ENCODE measurements around the gene GCC2. TPM values are rescaled to one million over a fixed set of nuclear protein-coding genes. Genes with fewer than 3 reads are reported as not detected.
"Not testable (repeated sequence)": the region's sequence is repeated elsewhere in the genome, so short reads cannot be mapped to it uniquely, and the experiment has no call there.

GCC2 gene
- total RNA-seq, 6 experiments from 2014 or later: 31.5 to 39.5 (median 32.8) TPM

DNA sequence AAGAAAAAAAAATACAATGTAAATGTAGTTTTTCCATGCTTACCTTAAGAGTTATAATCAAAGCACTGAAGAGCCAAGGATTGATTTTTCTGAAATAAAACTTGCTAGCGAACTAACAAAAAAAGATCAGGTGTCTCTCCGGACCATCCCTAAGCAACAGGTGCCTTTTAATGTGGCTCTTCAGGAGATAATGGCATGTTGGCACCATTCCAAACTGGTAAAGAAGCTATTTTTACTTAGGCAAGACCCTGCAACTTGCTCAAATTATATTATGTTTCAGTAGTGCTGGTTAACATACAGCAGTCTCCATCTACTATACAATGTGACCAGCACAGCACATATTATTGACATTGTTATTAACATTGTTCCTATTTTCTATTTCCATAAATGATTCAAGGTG is 2.3 kb upstream of the GCC2 start:
- Mint-ChIP-seq H3K27ac (no peak overlapping the region), H3K27me3 (ENCODE audit: insufficient read depth) (no peaks in the 10 kb centered on the region; the same call in 1 of the 2 replicates), H3K9me3 (no peaks in the 10 kb centered on the region), H3K4me1 (ENCODE audit: low read depth) (peaks cover 39% of the 10 kb centered on the region), H3K4me3 (no peak overlapping the region), H3K36me3 (ENCODE audit: low read depth) (no peaks in the 10 kb centered on the region)
- TF ChIP-seq, protein P1, sequence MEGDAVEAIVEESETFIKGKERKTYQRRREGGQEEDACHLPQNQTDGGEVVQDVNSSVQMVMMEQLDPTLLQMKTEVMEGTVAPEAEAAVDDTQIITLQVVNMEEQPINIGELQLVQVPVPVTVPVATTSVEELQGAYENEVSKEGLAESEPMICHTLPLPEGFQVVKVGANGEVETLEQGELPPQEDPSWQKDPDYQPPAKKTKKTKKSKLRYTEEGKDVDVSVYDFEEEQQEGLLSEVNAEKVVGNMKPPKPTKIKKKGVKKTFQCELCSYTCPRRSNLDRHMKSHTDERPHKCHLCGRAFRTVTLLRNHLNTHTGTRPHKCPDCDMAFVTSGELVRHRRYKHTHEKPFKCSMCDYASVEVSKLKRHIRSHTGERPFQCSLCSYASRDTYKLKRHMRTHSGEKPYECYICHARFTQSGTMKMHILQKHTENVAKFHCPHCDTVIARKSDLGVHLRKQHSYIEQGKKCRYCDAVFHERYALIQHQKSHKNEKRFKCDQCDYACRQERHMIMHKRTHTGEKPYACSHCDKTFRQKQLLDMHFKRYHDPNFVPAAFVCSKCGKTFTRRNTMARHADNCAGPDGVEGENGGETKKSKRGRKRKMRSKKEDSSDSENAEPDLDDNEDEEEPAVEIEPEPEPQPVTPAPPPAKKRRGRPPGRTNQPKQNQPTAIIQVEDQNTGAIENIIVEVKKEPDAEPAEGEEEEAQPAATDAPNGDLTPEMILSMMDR (IDR thresholded peaks at IDR 0.05): no peak
- DNase-seq: no peak

DNA sequence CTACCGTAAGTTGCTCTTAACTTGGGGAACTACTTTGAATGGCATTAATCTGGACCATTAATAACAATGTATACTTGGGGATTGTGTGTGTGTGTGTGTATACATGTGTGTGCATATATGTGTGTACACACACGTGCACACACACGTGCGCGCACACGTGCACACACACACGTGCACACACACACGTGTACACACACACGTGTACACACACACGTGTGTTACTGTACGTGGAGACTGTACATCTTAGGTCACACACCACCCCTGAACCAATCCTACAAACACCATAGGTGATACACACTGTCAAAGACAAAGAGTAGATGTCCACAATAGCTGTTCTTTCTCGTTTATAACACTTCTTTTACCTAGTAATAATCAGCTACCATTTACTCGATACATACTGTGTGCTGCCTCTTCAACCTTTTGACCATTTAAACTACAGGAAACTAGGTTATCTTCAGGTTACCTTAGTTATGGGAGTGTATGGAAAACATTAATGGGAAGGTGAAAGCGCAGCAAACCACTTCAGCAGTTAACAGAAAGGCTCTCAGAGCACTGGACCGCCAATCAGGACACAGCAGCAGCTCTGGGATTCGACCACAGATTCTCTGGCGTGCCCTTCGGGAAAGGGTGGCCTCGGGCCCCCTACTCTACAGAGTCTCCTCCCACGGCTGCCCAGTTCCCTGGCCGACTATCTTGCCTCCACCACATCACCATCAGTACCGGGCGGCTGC is 894 bp upstream of the GCC2 start:
- TF ChIP-seq, protein P1 (IDR thresholded peaks at IDR 0.05): no peak
- Mint-ChIP-seq H3K27ac (peak overlapping the region; percentile 95), H3K27me3 (ENCODE audit: insufficient read depth) (no peaks in the 10 kb centered on the region), H3K36me3 (ENCODE audit: low read depth) (peaks cover 9% of the 10 kb centered on the region), H3K4me3 (peak overlapping the region; percentile 98), H3K4me1 (ENCODE audit: low read depth) (peaks cover 39% of the 10 kb centered on the region), H3K9me3 (no peaks in the 10 kb centered on the region)
- no peak for DNase-seq

DNA sequence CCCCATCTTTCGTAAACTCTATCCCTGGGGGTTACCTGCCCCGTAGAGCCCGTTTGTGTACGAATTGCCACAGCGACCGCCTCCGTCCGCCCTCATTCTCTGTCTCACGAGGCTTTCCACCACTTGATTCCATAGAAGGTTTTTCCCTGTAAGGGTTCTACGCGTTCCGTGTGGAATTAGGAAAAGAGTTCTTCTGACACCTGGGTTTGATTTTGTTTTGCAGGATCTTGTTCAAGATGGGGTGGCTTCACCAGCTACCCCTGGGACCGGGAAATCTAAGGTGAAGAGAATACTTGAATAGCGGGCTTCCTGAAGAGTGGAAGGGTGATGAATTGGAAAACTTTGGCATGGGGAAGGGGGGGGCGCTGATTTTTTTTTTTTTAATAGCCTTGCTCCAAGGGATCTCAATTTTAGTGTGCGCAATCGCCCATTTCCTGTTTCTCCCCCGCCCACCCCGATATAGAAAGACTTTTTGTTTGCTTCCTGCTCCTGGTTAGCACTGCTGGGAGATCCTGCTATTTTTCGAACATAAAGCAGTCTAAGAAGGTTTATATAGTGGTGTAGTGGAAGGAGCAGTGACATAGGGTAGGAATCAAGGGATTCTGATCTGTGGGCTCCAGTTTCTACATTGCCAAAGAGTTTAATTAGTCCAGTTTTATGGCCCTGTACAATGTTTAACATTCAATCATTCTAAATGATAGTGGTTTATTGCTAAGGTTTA is 564 bp downstream of the GCC2 start:
- peaks cover 20% of the 10 kb centered on the region for H3K36me3 Mint-ChIP-seq (ENCODE audit: low read depth)

DNA sequence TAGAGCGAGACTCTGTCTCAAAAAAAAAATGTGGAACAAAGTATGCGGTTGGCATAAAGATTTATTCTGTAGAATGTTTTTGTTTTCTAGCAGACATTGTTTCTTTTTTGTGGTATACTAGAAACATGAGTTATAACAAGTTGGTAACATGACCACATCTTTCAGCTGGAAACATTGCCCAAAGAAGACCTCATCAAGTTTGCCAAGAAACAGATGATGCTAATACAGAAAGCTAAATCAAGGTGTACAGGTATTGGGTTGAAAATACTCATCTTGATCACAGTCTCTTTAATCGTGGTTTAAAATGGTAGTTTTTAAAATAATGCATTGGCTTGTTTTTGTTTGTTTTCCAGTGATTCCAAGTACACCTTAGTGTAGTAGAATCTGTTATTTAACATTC is 1.9 kb downstream of the GCC2 start:
- DNase-seq: no peak
- Mint-ChIP-seq H3K36me3 (ENCODE audit: low read depth) (peaks cover 33% of the 10 kb centered on the region), H3K27ac (no peak overlapping the region), H3K4me3 (no peak overlapping the region), H3K27me3 (ENCODE audit: insufficient read depth) (no peaks in the 10 kb centered on the region), H3K9me3 (no peaks in the 10 kb centered on the region), H3K4me1 (ENCODE audit: low read depth) (peaks cover 28% of the 10 kb centered on the region)
- TF ChIP-seq, protein P1 (IDR thresholded peaks at IDR 0.05): no peak

More for the DNA sequence above, 564 bp downstream of the GCC2 start:
- H3K4me3 Mint-ChIP-seq: peak overlapping the region; percentile 98
- TF ChIP-seq, protein P1 (IDR thresholded peaks at IDR 0.05): no peak
- DNase-seq: peak; percentile 2
- H3K9me3 Mint-ChIP-seq: no peaks in the 10 kb centered on the region
- peak overlapping the region; percentile 95 for H3K27ac Mint-ChIP-seq
- peaks cover 38% of the 10 kb centered on the region for H3K4me1 Mint-ChIP-seq (ENCODE audit: low read depth)
- H3K27me3 Mint-ChIP-seq (ENCODE audit: insufficient read depth): no peaks in the 10 kb centered on the region

DNA sequence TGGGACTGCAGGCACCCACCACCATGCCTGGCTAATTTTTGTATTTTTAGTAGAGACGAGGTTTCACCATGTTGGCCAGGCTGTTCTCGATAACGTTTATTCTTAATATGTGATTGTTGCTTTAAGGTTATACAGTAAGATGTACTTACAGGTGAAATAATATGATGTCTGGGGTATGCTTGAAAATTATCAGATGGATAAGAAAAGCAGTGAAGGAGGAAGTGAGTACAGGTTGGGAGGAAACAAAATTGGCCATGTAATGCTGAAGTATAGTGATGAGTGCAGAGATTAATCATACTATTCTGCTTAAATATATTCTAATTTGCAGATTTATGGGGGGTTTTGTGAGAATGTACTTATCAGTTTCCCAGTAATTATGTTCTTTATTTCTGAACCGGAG is 3.0 kb downstream of the GCC2 start:
- H3K9me3 Mint-ChIP-seq: no peaks in the 10 kb centered on the region
- H3K27me3 Mint-ChIP-seq (ENCODE audit: insufficient read depth): no peaks in the 10 kb centered on the region
- no peak overlapping the region for H3K4me3 Mint-ChIP-seq
- DNase-seq: no peak
- TF ChIP-seq, protein P1 (IDR thresholded peaks at IDR 0.05): no peak
- peaks cover 28% of the 10 kb centered on the region for H3K4me1 Mint-ChIP-seq (ENCODE audit: low read depth)
- no peak overlapping the region for H3K27ac Mint-ChIP-seq
- peaks cover 41% of the 10 kb centered on the region for H3K36me3 Mint-ChIP-seq (ENCODE audit: low read depth)

DNA sequence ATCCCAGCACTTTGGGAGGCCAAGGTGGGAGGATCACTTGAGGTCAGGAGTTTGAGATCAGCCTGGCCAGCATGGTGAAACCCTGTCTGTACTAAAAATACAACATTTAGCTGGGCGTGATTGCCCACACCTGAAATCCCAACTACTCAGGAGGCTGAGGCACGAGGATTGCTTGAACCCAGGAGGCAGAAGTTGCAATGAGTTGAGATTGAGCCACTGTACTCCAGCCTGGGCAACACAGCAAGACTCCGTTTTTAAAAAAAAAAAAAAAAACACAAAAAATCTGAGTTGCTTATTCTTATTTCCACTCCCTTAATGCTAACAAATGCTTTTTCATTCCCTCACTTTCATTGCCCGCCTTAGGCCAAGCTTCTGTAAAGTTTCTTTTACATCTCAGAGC is 4.5 kb downstream of the GCC2 start:
- not testable (repeated sequence) for H3K27ac Mint-ChIP-seq; DNase-seq; H3K27me3 Mint-ChIP-seq (ENCODE audit: insufficient read depth); H3K4me3 Mint-ChIP-seq
- Mint-ChIP-seq H3K4me1 (ENCODE audit: low read depth) (peaks cover 20% of the 10 kb centered on the region), H3K9me3 (peaks cover 10% of the 10 kb centered on the region), H3K36me3 (ENCODE audit: low read depth) (peaks cover 57% of the 10 kb centered on the region)
